Duodenal mucosa (tissue), 2 donors: Measurements from ENCODE around the gene ZNF605.
A peak's percentile ranks its signal among the peaks of the same experiment; 100 is the strongest.
"Not testable (repeated sequence)": the region's sequence is repeated elsewhere in the genome, so short reads cannot be mapped to it uniquely, and the experiment has no call there.

Experiments
- H3K27ac ChIP-seq: one replicate; pipeline ENCODE4 v1.7.0; 2013; ENCODE audit warnings: low read depth, low read length
- H3K27me3 ChIP-seq, 2 donors: one replicate each; pipeline ENCODE4 v1.7.0; 2013; ENCODE audit warnings: low read length in 2 of 2, control low read depth in 1 of 2; ENCODE audit not compliant: insufficient read depth in 2 of 2, control insufficient read depth in 1 of 2
- H3K36me3 ChIP-seq, 2 donors: one replicate each; pipeline ENCODE4 v1.7.0; 2013; ENCODE audit warnings: low read length in 2 of 2, control low read depth in 1 of 2; ENCODE audit not compliant: insufficient read depth in 2 of 2, control insufficient read depth in 1 of 2
- H3K4me1 ChIP-seq, 2 donors: one replicate each; pipeline ENCODE4 v1.7.0; 2013; ENCODE audit warnings: low read length in 2 of 2, control low read depth in 1 of 2; ENCODE audit not compliant: insufficient read depth in 2 of 2, control insufficient read depth in 1 of 2
- H3K4me3 ChIP-seq, 2 donors: one replicate each; pipeline ENCODE4 v1.7.0; 2013; ENCODE audit warnings: low read length in 2 of 2, low read depth in 1 of 2
- H3K9ac ChIP-seq, 2 donors: one replicate each; pipeline ENCODE4 v1.7.0; 2013; ENCODE audit warnings: low read length in 2 of 2, low read depth in 1 of 2
- H3K9me3 ChIP-seq, 2 donors: one replicate each; pipeline ENCODE4 v1.7.0; 2013; ENCODE audit warnings: low read length in 2 of 2, control low read depth in 1 of 2; ENCODE audit not compliant: control insufficient read depth in 1 of 2

Gene ZNF605

GRCh38 chr12:132963947-132964346 lies 7.8 kb upstream of the ZNF605 start:
- not testable (repeated sequence) for H3K27ac ChIP-seq, H3K4me3 ChIP-seq, H3K4me1 ChIP-seq, H3K9ac ChIP-seq, H3K27me3 ChIP-seq, H3K36me3 ChIP-seq
- H3K9me3 ChIP-seq, result peaks cover 19 to 23% of the 10 kb centered on the region in 2 donors

GRCh38 chr12:132961790-132962189 lies 5.7 kb upstream of the ZNF605 start:
- not testable (repeated sequence) for H3K36me3 ChIP-seq, H3K9ac ChIP-seq, H3K27me3 ChIP-seq, H3K4me1 ChIP-seq, H3K4me3 ChIP-seq, H3K27ac ChIP-seq
- H3K9me3 ChIP-seq, result peaks cover 11 to 12% of the 10 kb centered on the region in 2 donors

DNA sequence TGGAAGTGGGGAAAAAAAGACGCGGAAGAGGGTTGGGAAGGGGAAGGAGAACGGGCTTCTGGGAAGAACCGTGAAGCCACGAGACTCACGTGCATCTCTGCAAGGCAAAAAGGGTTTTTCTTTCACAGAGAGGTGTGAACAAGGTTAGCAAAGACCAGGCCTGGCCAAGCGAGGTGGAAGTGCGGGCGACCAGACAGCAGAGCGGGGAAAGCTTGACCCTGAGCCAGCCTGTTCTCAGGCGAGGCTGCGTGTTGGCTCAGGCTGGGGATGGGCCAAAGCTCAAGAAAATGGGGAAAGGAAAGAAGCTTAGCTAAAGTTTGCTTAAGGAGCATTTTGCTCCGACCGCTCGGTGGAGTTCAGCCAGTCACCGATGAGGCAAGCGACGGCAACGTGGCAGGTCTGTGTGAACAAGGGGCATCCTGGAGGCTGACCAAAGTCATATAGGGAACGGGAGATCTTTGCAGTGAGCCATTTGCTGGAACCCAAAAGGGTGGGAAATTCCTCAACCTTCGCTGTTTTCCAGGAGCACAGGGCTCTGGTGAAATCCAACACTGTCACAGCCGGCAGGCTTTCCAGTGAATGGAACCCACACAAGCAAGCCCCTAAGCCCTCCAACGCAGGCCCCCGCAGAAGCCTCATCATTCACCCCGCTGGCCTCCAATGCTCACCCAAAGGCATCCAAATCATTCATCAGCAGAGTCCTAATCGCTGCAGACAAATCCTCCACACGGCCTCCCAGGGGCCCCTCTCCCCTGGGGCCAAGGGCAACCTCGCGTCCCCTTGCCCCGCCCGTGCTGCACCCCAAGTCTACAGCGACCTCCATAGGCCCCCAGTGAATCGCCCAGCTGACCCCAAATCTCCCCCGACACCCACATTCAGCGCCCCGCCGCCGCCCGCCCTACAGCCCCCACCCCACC lies 754 bp downstream of the ZNF605 start:
- peak overlapping the region; percentile 68 to 69 for H3K9ac ChIP-seq
- no peaks in the 10 kb centered on the region for H3K27me3 ChIP-seq
- peaks cover 18 to 26% of the 10 kb centered on the region in 2 donors for H3K36me3 ChIP-seq
- H3K4me3 ChIP-seq, result peak overlapping the region; percentile 82 to 85
- H3K27ac ChIP-seq, result peak overlapping the region; percentile 11
- H3K9me3 ChIP-seq, result peaks cover 28 to 32% of the 10 kb centered on the region in 2 donors
- H3K4me1 ChIP-seq, result peaks cover 9 to 11% of the 10 kb centered on the region in 2 donors

DNA sequence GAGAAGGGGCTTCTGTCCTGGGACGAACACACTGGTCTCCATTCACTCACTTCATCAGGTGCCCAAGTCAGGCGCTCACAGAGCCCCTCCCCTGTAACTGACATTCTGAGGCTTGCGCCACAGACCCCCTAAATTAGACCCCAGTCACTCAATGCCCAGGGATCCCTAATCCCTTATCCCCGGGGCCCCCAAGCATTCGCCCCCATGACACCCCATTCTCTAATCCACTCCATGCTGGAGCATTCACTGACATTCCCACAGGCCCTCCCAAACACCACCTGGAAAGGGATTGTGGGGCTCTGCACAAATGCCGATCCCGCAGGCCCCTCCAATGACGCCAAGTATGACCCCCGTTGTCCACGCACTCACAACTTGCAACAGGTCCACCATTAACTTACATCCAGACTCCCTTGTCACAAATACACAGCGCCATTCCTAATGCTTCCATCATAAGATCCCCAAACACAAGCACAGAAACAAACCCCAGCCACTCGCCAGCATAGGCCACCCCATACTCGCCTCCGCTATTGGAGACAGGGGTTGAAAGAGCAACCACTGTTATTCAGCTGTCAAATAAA lies 1.5 kb downstream of the ZNF605 start:
- Histone ChIP-seq H3K27ac (no peak overlapping the region), H3K36me3 (peaks cover 26 to 34% of the 10 kb centered on the region in 2 donors), H3K9ac (peak overlapping the region in 1 of 2 donors; percentile 69), H3K27me3 (no peaks in the 10 kb centered on the region), H3K9me3 (peaks cover 35 to 39% of the 10 kb centered on the region in 2 donors), H3K4me3 (peak overlapping the region; percentile 82 to 85), H3K4me1 (peaks cover 9 to 11% of the 10 kb centered on the region in 2 donors)

DNA sequence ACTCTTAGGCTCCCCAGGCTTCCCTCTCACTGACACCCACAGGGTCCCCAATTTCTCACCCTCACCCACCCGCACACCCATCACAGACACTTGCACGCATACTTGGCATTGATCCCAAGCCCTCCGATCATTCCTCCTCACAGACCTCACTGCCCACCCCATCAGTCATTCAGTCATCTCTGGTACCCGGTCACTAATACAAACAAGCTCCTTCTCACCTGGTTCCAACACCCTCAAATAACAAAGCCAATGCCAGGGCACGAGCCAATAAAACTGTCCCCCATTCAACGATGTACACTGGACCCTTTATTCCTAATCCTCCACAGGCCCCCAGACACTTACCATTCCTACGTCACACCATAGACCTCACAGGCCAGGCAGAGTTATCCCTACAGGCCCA lies 2.3 kb downstream of the ZNF605 start:
- Histone ChIP-seq H3K9me3 (peaks cover 43 to 47% of the 10 kb centered on the region in 2 donors), H3K4me1 (peaks cover 9 to 11% of the 10 kb centered on the region in 2 donors), H3K4me3 (peak overlapping the region in 1 of 2 donors; percentile 27), H3K36me3 (peaks cover 33 to 42% of the 10 kb centered on the region in 2 donors), H3K27ac (no peak overlapping the region), H3K27me3 (no peaks in the 10 kb centered on the region), H3K9ac (no peak overlapping the region)

GRCh38 chr12:132953163-132953425 lies 3.0 kb downstream of the ZNF605 start:
- no peaks in the 10 kb centered on the region for H3K27me3 ChIP-seq
- H3K27ac ChIP-seq, result no peak overlapping the region
- H3K36me3 ChIP-seq, result peaks cover 40 to 48% of the 10 kb centered on the region in 2 donors
- H3K9me3 ChIP-seq, result peaks cover 50 to 54% of the 10 kb centered on the region in 2 donors
- H3K9ac ChIP-seq, result no peak overlapping the region
- peaks cover 9 to 11% of the 10 kb centered on the region in 2 donors for H3K4me1 ChIP-seq
- peak overlapping the region in 1 of 2 donors; percentile 21 for H3K4me3 ChIP-seq

DNA sequence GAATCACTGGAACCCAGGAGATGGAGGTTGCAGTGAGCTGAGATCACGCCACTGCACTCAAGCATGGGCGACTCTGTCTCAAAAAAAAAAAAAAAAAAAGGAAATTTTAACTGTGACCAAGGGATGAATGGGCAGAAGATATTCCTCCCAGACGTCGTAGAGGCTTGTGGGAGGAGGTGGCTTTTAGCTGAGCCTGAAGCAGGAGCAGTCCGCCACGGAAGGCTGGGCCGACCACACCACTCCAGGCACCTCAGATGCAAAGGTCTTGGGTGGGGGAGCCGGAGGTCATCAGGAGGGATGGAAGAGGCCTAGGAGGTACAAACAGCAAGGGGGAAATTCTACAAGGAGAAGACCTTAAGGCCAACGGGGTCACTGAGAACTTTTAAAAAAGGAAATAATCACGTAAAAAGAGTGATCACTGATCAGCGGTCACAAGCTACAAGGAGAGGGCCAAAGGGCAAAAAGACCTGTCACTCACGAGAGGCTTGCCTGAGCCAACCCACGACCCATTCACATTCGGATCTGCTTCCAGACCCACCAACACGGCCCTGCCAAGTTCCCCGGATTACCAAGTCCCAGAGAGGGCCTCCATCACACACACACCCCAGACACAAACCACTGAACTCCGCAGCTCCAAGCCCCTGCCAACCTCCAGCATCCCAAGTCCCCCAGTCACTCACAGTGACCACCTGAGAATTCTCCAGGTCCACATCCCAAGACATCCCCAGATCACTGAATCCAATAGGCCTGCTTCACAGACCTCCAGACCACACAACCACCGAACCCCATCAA lies 3.5 kb downstream of the ZNF605 start:
- H3K4me3 ChIP-seq, result peak overlapping the region in 1 of 2 donors; percentile 21
- H3K4me1 ChIP-seq, result peaks cover 9 to 11% of the 10 kb centered on the region in 2 donors
- H3K9ac ChIP-seq, result no peak overlapping the region
- no peaks in the 10 kb centered on the region for H3K27me3 ChIP-seq
- no peak overlapping the region for H3K27ac ChIP-seq
- peaks cover 44 to 52% of the 10 kb centered on the region in 2 donors for H3K36me3 ChIP-seq
- peaks cover 55 to 57% of the 10 kb centered on the region in 2 donors for H3K9me3 ChIP-seq

- no peak overlapping the region for H3K27ac ChIP-seq
- H3K4me3 ChIP-seq, result peak overlapping the region; percentile 6 to 57
Observed at GRCh38 chr12:132951649-132952048, 4.5 kb downstream of the ZNF605 start.

GRCh38 chr12:132950844-132951535 lies 5.1 kb downstream of the ZNF605 start:
- Histone ChIP-seq H3K4me1 (peaks cover 9 to 11% of the 10 kb centered on the region in 2 donors), H3K36me3 (peaks cover 49 to 56% of the 10 kb centered on the region in 2 donors), H3K27ac (no peak overlapping the region), H3K9me3 (peaks cover 65 to 70% of the 10 kb centered on the region in 2 donors), H3K9ac (no peak overlapping the region), H3K4me3 (peak overlapping the region; percentile 6 to 57), H3K27me3 (no peaks in the 10 kb centered on the region)

More at GRCh38 chr12:132951649-132952048, 4.5 kb downstream of the ZNF605 start:
- Histone ChIP-seq H3K9ac (no peak overlapping the region), H3K27me3 (no peaks in the 10 kb centered on the region), H3K4me1 (peaks cover 9 to 11% of the 10 kb centered on the region in 2 donors), H3K9me3 (peaks cover 59 to 63% of the 10 kb centered on the region in 2 donors), H3K36me3 (peaks cover 44 to 52% of the 10 kb centered on the region in 2 donors)
